ENCODE data around the gene SLC12A7. TPM values are rescaled to one million over a fixed set of nuclear protein-coding genes. Genes with fewer than 3 reads are reported as not detected.

The SLC12A7 gene
- total RNA-seq, 1 experiment from 2014 or later = 28.1 TPM

DNA sequence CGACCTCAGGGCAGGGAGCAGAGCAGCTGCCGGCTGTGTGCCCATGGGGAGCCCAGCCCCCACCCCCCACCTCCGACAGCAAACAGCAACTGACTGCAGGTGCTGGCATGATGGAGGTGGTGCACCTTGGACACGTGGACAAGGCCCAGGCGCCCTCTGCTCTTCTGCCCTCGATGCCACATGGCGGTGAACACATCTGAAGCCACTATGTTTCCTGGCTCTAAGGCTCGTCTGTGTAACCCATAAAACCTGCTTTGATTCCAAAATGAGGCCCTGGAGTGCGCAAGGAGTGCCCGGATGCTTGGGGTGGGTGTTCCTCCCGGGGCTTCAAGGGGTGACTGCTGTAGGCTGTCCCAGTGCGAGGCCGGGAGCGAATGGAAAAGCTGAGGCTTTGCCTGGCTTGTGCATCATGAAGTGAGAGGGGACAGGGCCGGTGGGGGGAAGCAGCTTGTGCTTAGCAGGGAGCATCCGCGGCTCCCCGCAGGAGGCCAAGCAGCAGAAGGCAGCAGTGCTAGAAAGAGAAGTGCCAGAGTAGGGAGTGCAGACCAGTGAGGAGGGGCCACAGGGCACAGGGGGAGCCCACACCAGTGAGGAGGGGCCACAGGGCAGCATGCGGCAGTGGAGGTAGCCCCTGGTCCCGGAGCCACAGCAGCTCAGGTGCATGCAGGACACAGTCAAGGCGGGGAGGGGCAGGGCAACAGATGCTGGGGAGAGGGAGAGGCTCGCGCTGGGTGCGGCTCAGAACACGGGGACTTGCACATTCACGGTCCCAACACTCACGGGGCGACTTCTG is 73.2 kb downstream of the SLC12A7 start:
- ChIA-PET POLR2A (interaction anchor here (0.7 kb wide), 1 partner anchor 18 kb away, joined by 3 read pairs; no protein-coding TSS in a partner anchor), CTCF (interaction anchor here (1.1 to 2.4 kb wide), 4 partner anchors 48 to 129 kb away, joined by 3 to 9 read pairs (median 5); no protein-coding TSS in a partner anchor)
- H3K4me1 Mint-ChIP-seq = peaks cover 4% of the 10 kb centered on the region; the same call in 1 of the 2 replicates
- H3K27me3 Mint-ChIP-seq (ENCODE audit: low read depth) = no peaks in the 10 kb centered on the region
- no peak for ATAC-seq
- no peak overlapping the region for H3K27ac Mint-ChIP-seq
- H3K9me3 Mint-ChIP-seq = peaks cover 45% of the 10 kb centered on the region
- H3K36me3 Mint-ChIP-seq = peaks cover 50% of the 10 kb centered on the region
- no peak for DNase-seq (ENCODE audit: low spot score)
- no peak for TF ChIP-seq RELA (CRISPR knock-in tag; IDR thresholded peaks at IDR 0.05; ENCODE audit: borderline replicate concordance)
- 0 out of 2 replicates have a peak, but pooled peaks have one; percentile 10 for TF ChIP-seq ZNF423 (CRISPR knock-in tag; IDR thresholded peaks at IDR 0.05)
- no peak overlapping the region for H3K4me3 Mint-ChIP-seq

DNA sequence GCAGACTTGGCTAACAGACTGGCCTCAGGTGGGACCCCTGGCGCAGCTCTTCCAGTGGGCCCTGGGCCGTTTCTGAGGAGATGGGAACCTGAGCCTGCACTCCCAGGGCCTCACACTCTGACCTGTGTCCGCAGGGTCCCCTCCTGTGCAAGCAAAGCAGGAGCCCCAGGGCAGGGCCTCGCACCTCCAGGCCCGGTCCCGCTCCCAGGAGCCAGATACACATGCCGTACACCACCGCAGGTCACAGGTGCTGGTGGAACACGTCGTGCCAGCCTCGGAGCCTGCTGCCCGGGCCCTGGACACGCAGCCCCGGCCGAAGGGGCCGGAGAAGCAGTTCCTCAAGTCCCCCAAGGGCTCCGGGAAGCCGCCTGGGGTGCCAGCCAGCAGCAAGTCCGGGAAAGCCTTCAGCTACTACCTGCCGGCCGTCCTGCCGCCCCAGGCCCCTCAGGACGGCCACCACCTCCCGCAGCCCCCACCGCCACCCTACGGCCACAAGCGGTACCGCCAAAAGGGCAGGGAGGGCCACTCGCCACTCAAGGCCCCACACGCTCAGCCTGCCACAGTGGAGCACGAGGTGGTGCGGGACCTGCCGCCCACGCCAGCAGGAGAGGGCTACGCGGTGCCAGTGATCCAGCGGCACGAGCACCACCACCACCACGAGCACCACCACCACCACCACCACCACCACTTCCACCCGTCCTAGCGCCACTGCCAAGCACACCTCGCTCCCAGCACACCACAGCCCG is 74.0 kb downstream of the SLC12A7 start:
- no peak overlapping the region for H3K27ac Mint-ChIP-seq
- peaks cover 4% of the 10 kb centered on the region; the same call in 1 of the 2 replicates for H3K4me1 Mint-ChIP-seq
- ATAC-seq = no peak
- ChIA-PET CTCF (interaction anchor here (0.7 to 2.4 kb wide), 8 partner anchors 27 to 130 kb away, joined by 3 to 9 read pairs (median 4); no protein-coding TSS in a partner anchor), POLR2A (interaction anchor here (0.6 to 0.7 kb wide), 2 partner anchors 17 to 22 kb away, joined by 3 to 5 read pairs; no protein-coding TSS in a partner anchor)
- no peak for DNase-seq (ENCODE audit: low spot score)
- peaks cover 37% of the 10 kb centered on the region for H3K9me3 Mint-ChIP-seq
- peaks cover 43% of the 10 kb centered on the region for H3K36me3 Mint-ChIP-seq
- no peak overlapping the region for H3K4me3 Mint-ChIP-seq
- no peaks in the 10 kb centered on the region for H3K27me3 Mint-ChIP-seq (ENCODE audit: low read depth)
- TF ChIP-seq NFYB (CRISPR knock-in tag; conservative IDR thresholded peaks at IDR 0.05; ENCODE audit: low read depth) = no peak
- no peak for TF ChIP-seq JAZF1 (CRISPR knock-in tag; IDR thresholded peaks at IDR 0.05)
- no peak for TF ChIP-seq SOX15 (CRISPR knock-in tag; IDR thresholded peaks at IDR 0.05)
- TF ChIP-seq GRHL2 (CRISPR knock-in tag; IDR thresholded peaks at IDR 0.05; ENCODE audit: insufficient replicate concordance, severe bottlenecking) = no peak
- TF ChIP-seq ZNF416 (CRISPR knock-in tag; IDR thresholded peaks at IDR 0.05) = no peak
- TF ChIP-seq NFE2L1 (CRISPR knock-in tag; IDR thresholded peaks at IDR 0.05) = no peak
- TF ChIP-seq, protein P1, sequence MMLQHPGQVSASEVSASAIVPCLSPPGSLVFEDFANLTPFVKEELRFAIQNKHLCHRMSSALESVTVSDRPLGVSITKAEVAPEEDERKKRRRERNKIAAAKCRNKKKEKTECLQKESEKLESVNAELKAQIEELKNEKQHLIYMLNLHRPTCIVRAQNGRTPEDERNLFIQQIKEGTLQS (CRISPR knock-in tag; conservative IDR thresholded peaks at IDR 0.05) = no peak
- TF ChIP-seq, protein P2, sequence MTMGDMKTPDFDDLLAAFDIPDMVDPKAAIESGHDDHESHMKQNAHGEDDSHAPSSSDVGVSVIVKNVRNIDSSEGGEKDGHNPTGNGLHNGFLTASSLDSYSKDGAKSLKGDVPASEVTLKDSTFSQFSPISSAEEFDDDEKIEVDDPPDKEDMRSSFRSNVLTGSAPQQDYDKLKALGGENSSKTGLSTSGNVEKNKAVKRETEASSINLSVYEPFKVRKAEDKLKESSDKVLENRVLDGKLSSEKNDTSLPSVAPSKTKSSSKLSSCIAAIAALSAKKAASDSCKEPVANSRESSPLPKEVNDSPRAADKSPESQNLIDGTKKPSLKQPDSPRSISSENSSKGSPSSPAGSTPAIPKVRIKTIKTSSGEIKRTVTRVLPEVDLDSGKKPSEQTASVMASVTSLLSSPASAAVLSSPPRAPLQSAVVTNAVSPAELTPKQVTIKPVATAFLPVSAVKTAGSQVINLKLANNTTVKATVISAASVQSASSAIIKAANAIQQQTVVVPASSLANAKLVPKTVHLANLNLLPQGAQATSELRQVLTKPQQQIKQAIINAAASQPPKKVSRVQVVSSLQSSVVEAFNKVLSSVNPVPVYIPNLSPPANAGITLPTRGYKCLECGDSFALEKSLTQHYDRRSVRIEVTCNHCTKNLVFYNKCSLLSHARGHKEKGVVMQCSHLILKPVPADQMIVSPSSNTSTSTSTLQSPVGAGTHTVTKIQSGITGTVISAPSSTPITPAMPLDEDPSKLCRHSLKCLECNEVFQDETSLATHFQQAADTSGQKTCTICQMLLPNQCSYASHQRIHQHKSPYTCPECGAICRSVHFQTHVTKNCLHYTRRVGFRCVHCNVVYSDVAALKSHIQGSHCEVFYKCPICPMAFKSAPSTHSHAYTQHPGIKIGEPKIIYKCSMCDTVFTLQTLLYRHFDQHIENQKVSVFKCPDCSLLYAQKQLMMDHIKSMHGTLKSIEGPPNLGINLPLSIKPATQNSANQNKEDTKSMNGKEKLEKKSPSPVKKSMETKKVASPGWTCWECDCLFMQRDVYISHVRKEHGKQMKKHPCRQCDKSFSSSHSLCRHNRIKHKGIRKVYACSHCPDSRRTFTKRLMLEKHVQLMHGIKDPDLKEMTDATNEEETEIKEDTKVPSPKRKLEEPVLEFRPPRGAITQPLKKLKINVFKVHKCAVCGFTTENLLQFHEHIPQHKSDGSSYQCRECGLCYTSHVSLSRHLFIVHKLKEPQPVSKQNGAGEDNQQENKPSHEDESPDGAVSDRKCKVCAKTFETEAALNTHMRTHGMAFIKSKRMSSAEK (CRISPR knock-in tag; IDR thresholded peaks at IDR 0.05; ENCODE audit: borderline replicate concordance) = no peak
- no peak for TF ChIP-seq FOXK1 (CRISPR knock-in tag; IDR thresholded peaks at IDR 0.05)
- TF ChIP-seq MYBL2 (CRISPR knock-in tag; IDR thresholded peaks at IDR 0.05) = no peak
- TF ChIP-seq, protein P3, sequence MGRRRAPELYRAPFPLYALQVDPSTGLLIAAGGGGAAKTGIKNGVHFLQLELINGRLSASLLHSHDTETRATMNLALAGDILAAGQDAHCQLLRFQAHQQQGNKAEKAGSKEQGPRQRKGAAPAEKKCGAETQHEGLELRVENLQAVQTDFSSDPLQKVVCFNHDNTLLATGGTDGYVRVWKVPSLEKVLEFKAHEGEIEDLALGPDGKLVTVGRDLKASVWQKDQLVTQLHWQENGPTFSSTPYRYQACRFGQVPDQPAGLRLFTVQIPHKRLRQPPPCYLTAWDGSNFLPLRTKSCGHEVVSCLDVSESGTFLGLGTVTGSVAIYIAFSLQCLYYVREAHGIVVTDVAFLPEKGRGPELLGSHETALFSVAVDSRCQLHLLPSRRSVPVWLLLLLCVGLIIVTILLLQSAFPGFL (CRISPR knock-in tag; IDR thresholded peaks at IDR 0.05; ENCODE audit: borderline replicate concordance) = no peak
- no peak for TF ChIP-seq NR1H2 (CRISPR knock-in tag; IDR thresholded peaks at IDR 0.05)
- no peak for TF ChIP-seq CREM (CRISPR knock-in tag; IDR thresholded peaks at IDR 0.05)
- TF ChIP-seq ZNF138 (CRISPR knock-in tag; conservative IDR thresholded peaks at IDR 0.05) = no peak
- TF ChIP-seq NR2C2 (CRISPR knock-in tag; IDR thresholded peaks at IDR 0.05) = no peak
- no peak for TF ChIP-seq RORB (CRISPR knock-in tag; IDR thresholded peaks at IDR 0.05)
